Colonic mucosa (tissue), 4 donors: ENCODE results near the gene RND2. TPM values are rescaled to one million over a fixed set of nuclear protein-coding genes. Genes with fewer than 3 reads are reported as not detected.
A peak's percentile ranks its signal among the peaks of the same experiment; 100 is the strongest.

Experiments used
- DNase-seq: peaks from one replicate; pipeline ENCODE4 v3.0.0-alpha.2; 2020
- H3K27ac ChIP-seq: fragments of 200-600 bp; one replicate; pipeline ENCODE4 v1.8.0; 2021
- H3K27me3 ChIP-seq: fragments of 200-600 bp; one replicate; pipeline ENCODE4 v1.8.0; 2021
- H3K36me3 ChIP-seq: fragments of 200-600 bp; one replicate; pipeline ENCODE4 v1.8.0; 2021
- H3K4me1 ChIP-seq: fragments of 200-600 bp; one replicate; pipeline ENCODE4 v1.8.0; 2021; ENCODE audit warnings: mild to moderate bottlenecking
- H3K4me3 ChIP-seq: fragments of 200-600 bp; one replicate; pipeline ENCODE4 v1.8.0; 2021
- H3K9ac ChIP-seq, 2 donors: one replicate each; pipeline ENCODE4 v1.7.0; 2013; ENCODE audit warnings: control low read depth in 2 of 2, low read depth in 2 of 2, low read length in 2 of 2
- H3K9me3 ChIP-seq: fragments of 200-600 bp; one replicate; pipeline ENCODE4 v1.8.0; 2021
- CTCF ChIP-seq: fragments of 200-600 bp; IDR thresholded peaks from one replicate; pipeline ENCODE4 v1.8.0; 2022; ENCODE audit warnings: antibody characterized with exemption, mild to moderate bottlenecking
- intact Hi-C: fragments of 100-400 bp; cut with DNase I; formaldehyde crosslinking; loops from one replicate; pipeline ENCODE4 v1.14.1; 2022
- total RNA-seq, 2 donors: library from RNA; stranded (reverse); fragmentation: NEBNext Ultra II Directional in 1 of 2; extraction: Animal tissue kit (Norgen Biotek cat#: 25700) in 1 of 2; gene quantifications; one replicate each; pipeline ENCODE4 v1.2.1, GENCODE V29; 2021
- donor health status: healthy.
- donor health status: DM: no; HTN: no; CAD: no.
- donor health status: DM: no; HTN: no; CAD: no.

RND2 gene
- total RNA-seq, 2 donors from 2014 or later, result 0.30 to 0.56 TPM

GRCh38 chr17:43020789-43021740, 4.0 kb upstream of the RND2 start:
- Histone ChIP-seq H3K9me3 (no peaks in the 10 kb centered on the region), H3K27me3 (no peaks in the 10 kb centered on the region), H3K36me3 (no peaks in the 10 kb centered on the region), H3K4me3 (peak overlapping the region; percentile 99), H3K27ac (peak overlapping the region; percentile 83), H3K4me1 (no peaks in the 10 kb centered on the region), H3K9ac (peak overlapping the region; percentile 90 to 97)
- intact Hi-C loops, result loop anchor here (10.0 kb wide), 2 partner anchors 294 to 324 kb away; no protein-coding TSS in a partner anchor
- peak; percentile 69 for DNase-seq
- TF ChIP-seq CTCF, result no peak

GRCh38 chr17:43021741-43022512, 3.1 kb upstream of the RND2 start, which contains the start of gene VAT1:
Gene VAT1, minus strand, starts transcription at chr17:43022385. Its CDS starts 63 bp downstream, at chr17:43022322.
- peak within 1 kb of the TSS; percentile 99 for H3K4me3 ChIP-seq
- DNase-seq, result peak; percentile 87

GRCh38 chr17:43025290-43025657, 243 bp downstream of the RND2 start:
- Histone ChIP-seq H3K4me3 (peak overlapping the region; percentile 49), H3K27ac (no peak overlapping the region), H3K4me1 (no peaks in the 10 kb centered on the region), H3K9me3 (no peaks in the 10 kb centered on the region), H3K36me3 (no peaks in the 10 kb centered on the region), H3K9ac (peak overlapping the region in 1 of 2 donors; percentile 35), H3K27me3 (no peaks in the 10 kb centered on the region)
- TF ChIP-seq CTCF, result no peak
- no peak for DNase-seq
- intact Hi-C loops, result loop anchor here (10.0 kb wide), 2 partner anchors 290 to 320 kb away; no protein-coding TSS in a partner anchor

More at GRCh38 chr17:43021741-43022512, 3.1 kb upstream of the RND2 start, which contains the start of gene VAT1:
- TF ChIP-seq CTCF, result no peak
- H3K27me3 ChIP-seq, result no peaks in the 10 kb centered on the region
- peak within 1 kb of the TSS; percentile 83 for H3K27ac ChIP-seq
- H3K9ac ChIP-seq, result peak within 1 kb of the TSS; percentile 90 to 97
- no peaks in the 10 kb centered on the region for H3K4me1 ChIP-seq
- H3K36me3 ChIP-seq, result no peaks in the 10 kb centered on the region
- intact Hi-C loops, result loop anchor here (10.0 kb wide), 2 partner anchors 293 to 323 kb away; no protein-coding TSS in a partner anchor
- no peaks in the 10 kb centered on the region for H3K9me3 ChIP-seq

GRCh38 chr17:43025766-43026537, 921 bp downstream of the RND2 start:
- H3K27ac ChIP-seq, result no peak overlapping the region
- DNase-seq, result no peak

More at GRCh38 chr17:43025766-43026537, 921 bp downstream of the RND2 start:
- intact Hi-C loops, result loop anchor here (10.0 kb wide), 2 partner anchors 289 to 319 kb away; no protein-coding TSS in a partner anchor
- no peaks in the 10 kb centered on the region for H3K36me3 ChIP-seq
- no peaks in the 10 kb centered on the region for H3K27me3 ChIP-seq
- H3K9me3 ChIP-seq, result no peaks in the 10 kb centered on the region
- H3K4me3 ChIP-seq, result no peak overlapping the region
- TF ChIP-seq CTCF, result no peak
- H3K9ac ChIP-seq, result no peak overlapping the region
- no peaks in the 10 kb centered on the region for H3K4me1 ChIP-seq
